B cell (primary cell): Measurements from ENCODE around the gene OTOF. TPM values are rescaled to one million over a fixed set of nuclear protein-coding genes. Genes with fewer than 3 reads are reported as not detected.

Experiments used
- ATAC-seq: fragments of 200-7000 bp; cut with Tn5 transposase; one replicate; pipeline ENCODE4 v1.10.0; 2021; ENCODE audit warnings: low read depth, mild to moderate bottlenecking, moderate number of reproducible peaks, moderate library complexity
- CTCF ChIA-PET: fragments of 350-600 bp; sonication (Branson Sonifier 250); formaldehyde crosslinking; loops from one replicate; lab custom pipeline; 2021; ENCODE audit warnings: antibody characterized with exemption, inconsistent platforms; lab: Charles Lee
- POLR2A ChIA-PET: fragments of 350-600 bp; sonication (Branson Sonifier 250); formaldehyde crosslinking; loops from one replicate; lab custom pipeline; 2021; ENCODE audit warnings: antibody characterized with exemption; lab: Charles Lee
- DNase-seq: peaks from one replicate; pipeline ENCODE4 v3.0.0; 2013
- H2AFZ ChIP-seq: 2 replicates; pipeline ENCODE4 v1.6.1; 2012; ENCODE audit warnings: mild to moderate bottlenecking, low read depth, low read length; ENCODE audit not compliant: insufficient read depth, poor library complexity, severe bottlenecking
- H3K27ac ChIP-seq, 2 donors: 1 replicate in 1 of 2; 2 replicates in 1 of 2; pipeline ENCODE4 v1.5.1; 2012 to 2013; ENCODE audit warnings: low read length in 2 of 2, mild to moderate bottlenecking in 2 of 2, moderate library complexity in 1 of 2
- H3K27me3 ChIP-seq, 4 experiments: fragments of 200-600 bp in 1 of 4; sonication (generic) in 1 of 4; replicated peaks in 1 of 4; 1 replicate in 2 of 4; 2 replicates in 2 of 4; pipeline versions ENCODE4 v1.6.1 to v1.7.0; 2013 to 2016; ENCODE audit warnings: low read length in 3 of 4, mild to moderate bottlenecking in 2 of 4, mixed read lengths in 1 of 4, moderate library complexity in 1 of 4; ENCODE audit not compliant: insufficient read depth in 4 of 4, control insufficient read depth in 3 of 4; ENCODE audit errors: control extremely low read depth in 1 of 4
- H3K36me3 ChIP-seq, 2 experiments: replicated peaks in 1 of 2; 1 replicate in 1 of 2; 2 replicates in 1 of 2; pipeline versions ENCODE4 v1.6.1 to v1.7.1; 2013; ENCODE audit warnings: low read length in 1 of 2; ENCODE audit not compliant: insufficient read depth in 2 of 2, control insufficient read depth in 1 of 2; ENCODE audit errors: control extremely low read depth in 1 of 2, extremely low read depth in 1 of 2
- H3K4me1 ChIP-seq, 2 donors: fragments of 200-600 bp in 1 of 2; sonication (generic) in 1 of 2; 1 replicate in 1 of 2; 2 replicates in 1 of 2; pipeline versions ENCODE4 v1.5.1 to v1.6.1; 2013 to 2017; ENCODE audit warnings: low read length in 2 of 2; ENCODE audit not compliant: control insufficient read depth in 2 of 2, insufficient read depth in 2 of 2
- H3K4me2 ChIP-seq: replicated peaks from 2 replicates; pipeline ENCODE3; 2012; ENCODE audit warnings: mild to moderate bottlenecking, low read depth, low read length; ENCODE audit not compliant: poor library complexity, severe bottlenecking
- H3K4me3 ChIP-seq, 5 experiments: fragments of 200-600 bp in 1 of 5; sonication (generic) in 1 of 5; 1 replicate in 3 of 5; 2 replicates in 2 of 5; pipeline versions ENCODE4 v1.5.1 to v1.7.0; 2011 to 2016; ENCODE audit warnings: low read length in 4 of 5, mild to moderate bottlenecking in 4 of 5, low read depth in 2 of 5, control low read depth in 1 of 5, moderate library complexity in 1 of 5; ENCODE audit not compliant: insufficient read depth in 1 of 5; ENCODE audit errors: control extremely low read depth in 1 of 5, extremely low read depth in 1 of 5
- H3K79me2 ChIP-seq: fragments of 200-600 bp; sonication (generic); one replicate; pipeline ENCODE4 v1.6.0; 2016; ENCODE audit warnings: low read length; ENCODE audit not compliant: control insufficient read depth, insufficient read depth
- H3K9ac ChIP-seq: fragments of 200-600 bp; sonication (generic); 2 replicates; pipeline ENCODE4 v1.6.1; 2017; ENCODE audit warnings: mild to moderate bottlenecking, low read length, moderate library complexity
- H3K9me3 ChIP-seq, 3 donors: one replicate each; pipeline versions ENCODE4 v1.6.1 to v1.7.1; 2013; ENCODE audit warnings: low read length in 2 of 3; ENCODE audit not compliant: control insufficient read depth in 2 of 3, insufficient read depth in 1 of 3; ENCODE audit errors: control extremely low read depth in 1 of 3
- H4K20me1 ChIP-seq: 2 replicates; pipeline ENCODE4 v1.6.0; 2012; ENCODE audit warnings: mild to moderate bottlenecking, low read length; ENCODE audit not compliant: insufficient read depth, control insufficient read depth, poor library complexity, severe bottlenecking
- H3K27ac Mint-ChIP-seq: one replicate; pipeline ENCODE4 v1.8.0; 2021; ENCODE audit warnings: mixed read lengths
- H3K27me3 Mint-ChIP-seq: one replicate; pipeline ENCODE4 v1.8.0; 2021; ENCODE audit warnings: mixed read lengths
- H3K4me1 Mint-ChIP-seq: one replicate; pipeline ENCODE4 v1.8.0; 2021; ENCODE audit warnings: mixed read lengths
- H3K4me3 Mint-ChIP-seq: one replicate; pipeline ENCODE4 v1.8.0; 2021; ENCODE audit warnings: mixed read lengths
- H3K9me3 Mint-ChIP-seq: one replicate; pipeline ENCODE4 v1.8.0; 2022; ENCODE audit warnings: mixed read lengths; ENCODE audit not compliant: insufficient read depth
- CTCF ChIP-seq: fragments of 200-600 bp; IDR thresholded peaks from one replicate; pipeline ENCODE4 v1.8.0; 2022; ENCODE audit warnings: antibody characterized with exemption, mild to moderate bottlenecking
- EZH2 ChIP-seq: IDR thresholded peaks from 2 replicates; pipeline ENCODE4 v1.6.1; 2012; ENCODE audit warnings: borderline replicate concordance, low read depth, mild to moderate bottlenecking, moderate library complexity, low read length; ENCODE audit not compliant: insufficient read depth, poor library complexity, severe bottlenecking
- WGBS: methylation state at CpG from one replicate; pipeline ENCODE4 v1.1.5; 2013; ENCODE audit warnings: missing lambda C conversion rate; ENCODE audit not compliant: insufficient coverage; 5-methylcytosine and 5-hydroxymethylcytosine counted together
- intact Hi-C: fragments of 100-400 bp; cut with micrococcal nuclease; formaldehyde crosslinking; loops from one replicate; pipeline ENCODE4 v1.10.0; 2022
- polyA plus RNA-seq: library from polyadenylated mRNA; depleted of rRNA; stranded (reverse); fragments of >200 nt; gene quantifications from 2 replicates; pipeline ENCODE4 v1.2.3, GENCODE V29; 2012
- total RNA-seq, 2 donors: library from RNA; stranded (reverse); fragments of 120-200 nt in 1 of 2; gene quantifications; 1 replicate in 1 of 2; 2 replicates in 1 of 2; pipeline versions ENCODE4 v1.2.3 to v1.2.4, GENCODE V29; 2013 to 2022

OTOF gene
- total and polyA plus RNA-seq, 2 donors (not counting 1 experiment from before 2014, with no cell fraction given) = not detected

GRCh38 chr2:26410764-26411243, 67.1 kb downstream of the OTOF start:
- ATAC-seq (no peak), DNase-seq (no peak)
- Histone ChIP-seq H3K9ac (no peak overlapping the region), H3K36me3 (no peaks in the 10 kb centered on the region), H4K20me1 (no peaks in the 10 kb centered on the region), H3K9me3 (no peaks in the 10 kb centered on the region), H2AFZ (no peak overlapping the region), H3K4me3 (no peak overlapping the region), H3K27me3 (no peaks in the 10 kb centered on the region), H3K79me2 (no peaks in the 10 kb centered on the region), H3K4me1 (no peaks in the 10 kb centered on the region), H3K4me2 (no peak overlapping the region), H3K27ac (no peak overlapping the region)
- WGBS = 100% methylated on average over 1 of the region's 2 CpGs
- ChIA-PET POLR2A (no interaction called here), CTCF (no interaction called here)
- Mint-ChIP-seq H3K27ac (no peak overlapping the region), H3K27me3 (peaks cover 14% of the 10 kb centered on the region), H3K9me3 (no peaks in the 10 kb centered on the region), H3K4me3 (no peak overlapping the region), H3K4me1 (peaks cover 9% of the 10 kb centered on the region)
- TF ChIP-seq CTCF (no peak), EZH2 (no peak)
- intact Hi-C loops = no loop called here

GRCh38 chr2:26409785-26410184, 68.1 kb downstream of the OTOF start:
- peaks cover 14% of the 10 kb centered on the region for H3K27me3 Mint-ChIP-seq
- Histone ChIP-seq H4K20me1 (no peaks in the 10 kb centered on the region), H3K27ac (no peak overlapping the region), H3K27me3 (no peaks in the 10 kb centered on the region), H2AFZ (no peak overlapping the region), H3K9me3 (no peaks in the 10 kb centered on the region), H3K4me3 (no peak overlapping the region), H3K36me3 (no peaks in the 10 kb centered on the region), H3K79me2 (no peaks in the 10 kb centered on the region), H3K4me1 (no peaks in the 10 kb centered on the region), H3K9ac (no peak overlapping the region), H3K4me2 (no peak overlapping the region)
- intact Hi-C loops = no loop called here
- WGBS = no CpG with 5 or more reads among the region's 1 CpG
- ChIA-PET CTCF (no interaction called here), POLR2A (no interaction called here)
- peaks cover 9% of the 10 kb centered on the region for H3K4me1 Mint-ChIP-seq
- TF ChIP-seq EZH2 = no peak
- no peak for TF ChIP-seq CTCF
- DNase-seq = no peak
- no peak overlapping the region for H3K27ac Mint-ChIP-seq
- no peak for ATAC-seq
- H3K9me3 Mint-ChIP-seq = no peaks in the 10 kb centered on the region
- no peak overlapping the region for H3K4me3 Mint-ChIP-seq
